ENCODE data around the gene ATP8A2. TPM values are rescaled to one million over a fixed set of nuclear protein-coding genes. Genes with fewer than 3 reads are reported as not detected.

Gene ATP8A2
- polyA plus RNA-seq, 5 donors, result 9.1 to 13.1 (median 12.3) TPM

GRCh38 chr13:25881136-25881926 is 509.6 kb downstream of the ATP8A2 start:
- no peak for DNase-seq

GRCh38 chr13:25881971-25882451 is 510.2 kb downstream of the ATP8A2 start:
- peak in 1 of 2 donors; percentile 27 for DNase-seq

GRCh38 chr13:25882466-25883357 is 510.9 kb downstream of the ATP8A2 start:
- no peak for DNase-seq

GRCh38 chr13:25885418-25885817 is 513.6 kb downstream of the ATP8A2 start:
- no peak for DNase-seq

- DNase-seq, result no peak
Observed at GRCh38 chr13:25886438-25887214, 514.9 kb downstream of the ATP8A2 start.

GRCh38 chr13:25887962-25888655 is 516.3 kb downstream of the ATP8A2 start:
- no peak for DNase-seq

GRCh38 chr13:25890671-25891212 is 519.0 kb downstream of the ATP8A2 start:
- no peak for DNase-seq

- no peak for DNase-seq
Observed at GRCh38 chr13:25898991-25899390, 527.2 kb downstream of the ATP8A2 start.

- no peak for DNase-seq
Observed at GRCh38 chr13:25899464-25899863, 527.7 kb downstream of the ATP8A2 start.

GRCh38 chr13:25899952-25900351 is 528.2 kb downstream of the ATP8A2 start:
- DNase-seq, result no peak

GRCh38 chr13:25901460-25902376 is 529.9 kb downstream of the ATP8A2 start:
- DNase-seq, result peak; percentile 40 to 58

GRCh38 chr13:25902455-25902854 is 530.7 kb downstream of the ATP8A2 start:
- no peak for DNase-seq

- DNase-seq, result no peak
Observed at GRCh38 chr13:25902891-25903341, 531.1 kb downstream of the ATP8A2 start.

- DNase-seq, result no peak
Observed at GRCh38 chr13:25904830-25905229, 533.1 kb downstream of the ATP8A2 start.

GRCh38 chr13:25905611-25906010 is 533.8 kb downstream of the ATP8A2 start:
- DNase-seq, result no peak

GRCh38 chr13:25906191-25906661 is 534.5 kb downstream of the ATP8A2 start:
- DNase-seq, result no peak

- DNase-seq, result no peak
Observed at GRCh38 chr13:25908366-25908765, 536.6 kb downstream of the ATP8A2 start.

GRCh38 chr13:25910243-25910642 is 538.5 kb downstream of the ATP8A2 start:
- no peak for DNase-seq

- DNase-seq, result no peak
Observed at GRCh38 chr13:25910991-25911419, 539.2 kb downstream of the ATP8A2 start.
